ENCODE measurements around the gene AKAP9. TPM values are rescaled to one million over a fixed set of nuclear protein-coding genes. Genes with fewer than 3 reads are reported as not detected.
"Not testable (repeated sequence)": the region's sequence is repeated elsewhere in the genome, so short reads cannot be mapped to it uniquely, and the experiment has no call there.

The AKAP9 gene
- 34.1 and 36.1 TPM in 2 replicates for total RNA-seq

- Mint-ChIP-seq H3K4me3 (peak within 1 kb of the TSS; percentile 88), H3K27me3 (ENCODE audit: insufficient read depth) (peaks cover 11% of the 10 kb centered on the region), H3K4me1 (ENCODE audit: low read depth) (peaks cover 30% of the 10 kb centered on the region), H3K36me3 (ENCODE audit: low read depth) (no peaks in the 10 kb centered on the region), H3K9me3 (no peaks in the 10 kb centered on the region), H3K27ac (peak within 1 kb of the TSS; percentile 97)
- intact Hi-C loops (cut with micrococcal nuclease): loop anchor here (1.0 to 5.0 kb wide), 10 partner anchors 13 to 1292 kb away; partner anchors contain the start of genes ANKIB1, CYP51A1, FZD1 and GATAD1
- peak; percentile 87 for DNase-seq (ENCODE audit: low spot score)
These were observed at the start of gene AKAP9 for GRCh38 chr7:91940572-91941341. TSS of gene AKAP9 (plus strand) at chr7:91940862. CDS start at chr7:91941100, 238 bp downstream.

GRCh38 chr7:91892099-91892705, 48.5 kb upstream of the AKAP9 start:
- Mint-ChIP-seq H3K36me3 (ENCODE audit: low read depth) (no peaks in the 10 kb centered on the region), H3K4me1 (ENCODE audit: low read depth) (no peaks in the 10 kb centered on the region), H3K27ac (no peak overlapping the region), H3K9me3 (peaks cover under 1% of the 10 kb centered on the region), H3K27me3 (ENCODE audit: insufficient read depth) (peaks cover 9% of the 10 kb centered on the region), H3K4me3 (no peak overlapping the region)
- no peak for DNase-seq (ENCODE audit: low spot score)
- intact Hi-C loops (cut with micrococcal nuclease): no loop called here

GRCh38 chr7:91892821-91893340, 47.8 kb upstream of the AKAP9 start:
- Mint-ChIP-seq H3K27ac (no peak overlapping the region), H3K36me3 (ENCODE audit: low read depth) (no peaks in the 10 kb centered on the region), H3K9me3 (no peaks in the 10 kb centered on the region), H3K4me1 (ENCODE audit: low read depth) (no peaks in the 10 kb centered on the region), H3K27me3 (ENCODE audit: insufficient read depth) (peaks cover 9% of the 10 kb centered on the region), H3K4me3 (no peak overlapping the region)
- DNase-seq (ENCODE audit: low spot score): no peak
- intact Hi-C loops (cut with micrococcal nuclease): no loop called here

- H3K4me1 Mint-ChIP-seq (ENCODE audit: low read depth): not testable (repeated sequence)
These were observed 47.0 kb upstream of the AKAP9 start for GRCh38 chr7:91893699-91894098.

GRCh38 chr7:91894781-91895480, 45.7 kb upstream of the AKAP9 start:
- H3K4me1 Mint-ChIP-seq (ENCODE audit: low read depth): no peaks in the 10 kb centered on the region
- no peaks in the 10 kb centered on the region for H3K9me3 Mint-ChIP-seq
- DNase-seq (ENCODE audit: low spot score): no peak
- no peak overlapping the region for H3K4me3 Mint-ChIP-seq
- intact Hi-C loops (cut with micrococcal nuclease): no loop called here
- no peaks in the 10 kb centered on the region for H3K36me3 Mint-ChIP-seq (ENCODE audit: low read depth)
- peaks cover 9% of the 10 kb centered on the region for H3K27me3 Mint-ChIP-seq (ENCODE audit: insufficient read depth)
- H3K27ac Mint-ChIP-seq: no peak overlapping the region

More at GRCh38 chr7:91893699-91894098, 47.0 kb upstream of the AKAP9 start:
- H3K27me3 Mint-ChIP-seq (ENCODE audit: insufficient read depth); intact Hi-C loops (cut with micrococcal nuclease); DNase-seq (ENCODE audit: low spot score); H3K27ac Mint-ChIP-seq; H3K4me3 Mint-ChIP-seq; H3K9me3 Mint-ChIP-seq; H3K36me3 Mint-ChIP-seq (ENCODE audit: low read depth): not testable (repeated sequence)

- intact Hi-C loops (cut with micrococcal nuclease): no loop called here
- Mint-ChIP-seq H3K9me3 (no peaks in the 10 kb centered on the region), H3K4me3 (no peak overlapping the region), H3K4me1 (ENCODE audit: low read depth) (no peaks in the 10 kb centered on the region), H3K27me3 (ENCODE audit: insufficient read depth) (peaks cover 9% of the 10 kb centered on the region), H3K27ac (no peak overlapping the region), H3K36me3 (ENCODE audit: low read depth) (no peaks in the 10 kb centered on the region)
- DNase-seq (ENCODE audit: low spot score): no peak
These were observed 42.2 kb upstream of the AKAP9 start for GRCh38 chr7:91898240-91898992.

GRCh38 chr7:91899563-91899962, 41.1 kb upstream of the AKAP9 start:
- H3K36me3 Mint-ChIP-seq (ENCODE audit: low read depth): no peaks in the 10 kb centered on the region

GRCh38 chr7:91910171-91910570, 30.5 kb upstream of the AKAP9 start:
- H3K4me3 Mint-ChIP-seq: no peak overlapping the region
- DNase-seq (ENCODE audit: low spot score): no peak
- peaks cover 2% of the 10 kb centered on the region for H3K27me3 Mint-ChIP-seq (ENCODE audit: insufficient read depth)
- peaks cover under 1% of the 10 kb centered on the region for H3K4me1 Mint-ChIP-seq (ENCODE audit: low read depth)
- no peak overlapping the region for H3K27ac Mint-ChIP-seq
- intact Hi-C loops (cut with micrococcal nuclease): no loop called here
- H3K36me3 Mint-ChIP-seq (ENCODE audit: low read depth): no peaks in the 10 kb centered on the region
- no peaks in the 10 kb centered on the region for H3K9me3 Mint-ChIP-seq

More at GRCh38 chr7:91899563-91899962, 41.1 kb upstream of the AKAP9 start:
- Mint-ChIP-seq H3K4me3 (no peak overlapping the region), H3K9me3 (no peaks in the 10 kb centered on the region), H3K4me1 (ENCODE audit: low read depth) (no peaks in the 10 kb centered on the region), H3K27me3 (ENCODE audit: insufficient read depth) (peaks cover 9% of the 10 kb centered on the region), H3K27ac (no peak overlapping the region)
- DNase-seq (ENCODE audit: low spot score): no peak
- intact Hi-C loops (cut with micrococcal nuclease): no loop called here

- Mint-ChIP-seq H3K36me3 (ENCODE audit: low read depth) (no peaks in the 10 kb centered on the region), H3K9me3 (no peaks in the 10 kb centered on the region), H3K4me1 (ENCODE audit: low read depth) (peaks cover 10% of the 10 kb centered on the region), H3K27me3 (ENCODE audit: insufficient read depth) (peaks cover 2% of the 10 kb centered on the region), H3K4me3 (no peak overlapping the region), H3K27ac (no peak overlapping the region)
- DNase-seq (ENCODE audit: low spot score): no peak
- intact Hi-C loops (cut with micrococcal nuclease): no loop called here
These were observed 29.5 kb upstream of the AKAP9 start for GRCh38 chr7:91911121-91911520.

GRCh38 chr7:91912494-91912893, 28.2 kb upstream of the AKAP9 start:
- Mint-ChIP-seq H3K9me3 (no peaks in the 10 kb centered on the region), H3K27ac (no peak overlapping the region), H3K36me3 (ENCODE audit: low read depth) (no peaks in the 10 kb centered on the region), H3K4me1 (ENCODE audit: low read depth) (peaks cover 11% of the 10 kb centered on the region), H3K4me3 (no peak overlapping the region), H3K27me3 (ENCODE audit: insufficient read depth) (no peaks in the 10 kb centered on the region)
- intact Hi-C loops (cut with micrococcal nuclease): no loop called here
- no peak for DNase-seq (ENCODE audit: low spot score)

GRCh38 chr7:91913612-91914011, 27.1 kb upstream of the AKAP9 start:
- no peak for DNase-seq (ENCODE audit: low spot score)
- H3K9me3 Mint-ChIP-seq: no peaks in the 10 kb centered on the region
- peaks cover 11% of the 10 kb centered on the region for H3K4me1 Mint-ChIP-seq (ENCODE audit: low read depth)
- H3K36me3 Mint-ChIP-seq (ENCODE audit: low read depth): no peaks in the 10 kb centered on the region
- intact Hi-C loops (cut with micrococcal nuclease): no loop called here
- no peak overlapping the region for H3K4me3 Mint-ChIP-seq
- H3K27ac Mint-ChIP-seq: no peak overlapping the region
- peaks cover 1% of the 10 kb centered on the region for H3K27me3 Mint-ChIP-seq (ENCODE audit: insufficient read depth)

- Mint-ChIP-seq H3K27ac (no peak overlapping the region), H3K4me3 (no peak overlapping the region), H3K9me3 (no peaks in the 10 kb centered on the region), H3K4me1 (ENCODE audit: low read depth) (peaks cover 11% of the 10 kb centered on the region), H3K36me3 (ENCODE audit: low read depth) (no peaks in the 10 kb centered on the region), H3K27me3 (ENCODE audit: insufficient read depth) (peaks cover 1% of the 10 kb centered on the region)
- intact Hi-C loops (cut with micrococcal nuclease): no loop called here
- DNase-seq (ENCODE audit: low spot score): no peak
These were observed 25.1 kb upstream of the AKAP9 start for GRCh38 chr7:91915401-91916050.

Measured in activated T-helper 1 cell treated with anti-CD3 and anti-CD28 coated beads, Interleukin-12 subunit alpha, Interleukin-12 subunit beta, Interleukin-2, Interleukin-4 antibody, amounts not matched to agents 30 ng/mL and 10 ng/mL and 1 ng/mL, durations not matched to agents 14 hours and 24 hours and 36 hours (primary cell).